HTERT RPE-1 (cell line): ENCODE data around the gene SELENOP.
"Not testable (repeated sequence)": the region's sequence is repeated elsewhere in the genome, so short reads cannot be mapped to it uniquely, and the experiment has no call there.

ENCODE experiments used
- in situ Hi-C: fragments of 300-500 bp; cut with MboI; formaldehyde crosslinking; loops from 4 replicates; pipeline ENCODE4 v1.14.3; 2020; ENCODE audit warnings: low sequenced_read_pairs

Gene SELENOP

GRCh38 chr5:42811591-42812446, at the start of gene SELENOP:
TSS of gene SELENOP (minus strand) at chr5:42811892. CDS start at chr5:42808353, 3,539 bp downstream.
- in situ Hi-C loops: no loop called here

GRCh38 chr5:42858687-42859086, 47.0 kb upstream of the SELENOP start:
- in situ Hi-C loops: no loop called here

- in situ Hi-C loops: no loop called here
Measured at GRCh38 chr5:42858031-42858643, 46.4 kb upstream of the SELENOP start.

- in situ Hi-C loops: no loop called here
Measured at GRCh38 chr5:42855811-42856210, 44.1 kb upstream of the SELENOP start.

- in situ Hi-C loops: no loop called here
Measured at GRCh38 chr5:42855386-42855785, 43.7 kb upstream of the SELENOP start.

GRCh38 chr5:42854795-42855194, 43.1 kb upstream of the SELENOP start:
- in situ Hi-C loops: no loop called here

GRCh38 chr5:42852826-42853225, 41.1 kb upstream of the SELENOP start:
- in situ Hi-C loops: no loop called here

GRCh38 chr5:42851481-42851880, 39.8 kb upstream of the SELENOP start:
- in situ Hi-C loops: no loop called here

- in situ Hi-C loops: no loop called here
Measured at GRCh38 chr5:42848545-42848944, 36.9 kb upstream of the SELENOP start.

GRCh38 chr5:42844408-42844807, 32.7 kb upstream of the SELENOP start:
- in situ Hi-C loops: not testable (repeated sequence)

GRCh38 chr5:42843675-42844292, 32.1 kb upstream of the SELENOP start:
- in situ Hi-C loops: no loop called here

GRCh38 chr5:42842921-42843641, 31.4 kb upstream of the SELENOP start:
- in situ Hi-C loops: no loop called here

- in situ Hi-C loops: no loop called here
Measured at GRCh38 chr5:42840842-42841567, 29.3 kb upstream of the SELENOP start.

GRCh38 chr5:42840269-42840668, 28.6 kb upstream of the SELENOP start:
- in situ Hi-C loops: no loop called here

GRCh38 chr5:42839196-42839595, 27.5 kb upstream of the SELENOP start:
- in situ Hi-C loops: no loop called here

- in situ Hi-C loops: no loop called here
Measured at GRCh38 chr5:42837601-42838000, 25.9 kb upstream of the SELENOP start.

- in situ Hi-C loops: no loop called here
Measured at GRCh38 chr5:42836070-42836769, 24.5 kb upstream of the SELENOP start.

- in situ Hi-C loops: no loop called here
Measured at GRCh38 chr5:42832060-42832459, 20.4 kb upstream of the SELENOP start.

GRCh38 chr5:42830924-42831323, 19.2 kb upstream of the SELENOP start:
- in situ Hi-C loops: no loop called here

GRCh38 chr5:42828671-42829070, 17.0 kb upstream of the SELENOP start:
- in situ Hi-C loops: no loop called here
